Occipital lobe (tissue), 2 donors: ENCODE measurements around the gene SPATA13. TPM values are rescaled to one million over a fixed set of nuclear protein-coding genes. Genes with fewer than 3 reads are reported as not detected.

Source experiments
- DNase-seq: peaks from one replicate; lab custom pipeline; 2025; lab: John Stamatoyannopoulos, UW
- total RNA-seq: library from RNA; depleted of rRNA; stranded (reverse); fragments of >200 nt; gene quantifications from one replicate; pipeline ENCODE4 v1.2.3, GENCODE V29; 2014

Gene SPATA13
- total RNA-seq, 1 donor from 2014 or later = 20.0 TPM

- no peak for DNase-seq
These were observed 19.1 kb upstream of the SPATA13 start for GRCh38 chr13:24141333-24141910.

DNA sequence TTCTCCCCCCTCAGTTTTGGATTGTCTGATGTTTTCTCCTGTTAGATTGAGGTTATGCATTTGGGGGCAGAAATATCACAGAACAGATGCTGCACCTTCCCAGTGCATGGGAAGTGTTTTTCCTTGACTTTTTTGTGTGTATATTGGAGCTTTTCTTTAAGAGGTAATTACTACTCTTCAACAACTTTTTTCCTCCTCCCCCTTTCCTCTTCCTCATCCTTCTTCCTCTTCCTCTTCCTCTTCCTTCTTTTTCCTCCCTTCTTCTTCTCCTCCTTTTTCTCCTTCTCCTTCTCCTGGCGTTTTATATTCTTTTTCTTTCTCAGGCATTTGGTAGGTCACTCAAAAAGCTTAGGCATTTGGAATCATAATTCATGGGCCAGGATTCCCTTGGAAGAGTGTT is 18.1 kb upstream of the SPATA13 start:
- DNase-seq = no peak

DNA sequence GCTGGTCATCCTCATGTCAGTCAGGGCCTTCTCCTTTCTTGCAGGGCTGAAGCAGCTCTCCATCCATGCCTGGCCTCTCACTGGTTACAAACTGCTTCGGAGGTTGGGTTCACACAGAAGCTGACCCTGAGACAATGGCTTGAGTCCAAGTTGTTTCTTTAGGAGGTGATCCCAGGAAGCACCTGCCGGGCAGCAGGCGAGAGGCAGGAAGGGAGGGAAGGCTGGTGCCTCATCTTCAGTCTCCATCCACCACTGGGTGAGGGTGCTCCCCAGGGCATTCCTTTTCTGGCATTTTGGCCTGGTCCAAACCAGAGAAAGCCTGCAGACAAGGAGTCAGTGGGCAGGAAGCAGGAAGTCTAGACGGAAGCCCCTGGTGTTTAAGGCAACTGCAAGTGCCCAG is 17.6 kb upstream of the SPATA13 start:
- no peak for DNase-seq

GRCh38 chr13:24145240-24145639 is 15.3 kb upstream of the SPATA13 start:
- DNase-seq = no peak

- no peak for DNase-seq
These were observed 14.8 kb upstream of the SPATA13 start for GRCh38 chr13:24145674-24146073.

DNA sequence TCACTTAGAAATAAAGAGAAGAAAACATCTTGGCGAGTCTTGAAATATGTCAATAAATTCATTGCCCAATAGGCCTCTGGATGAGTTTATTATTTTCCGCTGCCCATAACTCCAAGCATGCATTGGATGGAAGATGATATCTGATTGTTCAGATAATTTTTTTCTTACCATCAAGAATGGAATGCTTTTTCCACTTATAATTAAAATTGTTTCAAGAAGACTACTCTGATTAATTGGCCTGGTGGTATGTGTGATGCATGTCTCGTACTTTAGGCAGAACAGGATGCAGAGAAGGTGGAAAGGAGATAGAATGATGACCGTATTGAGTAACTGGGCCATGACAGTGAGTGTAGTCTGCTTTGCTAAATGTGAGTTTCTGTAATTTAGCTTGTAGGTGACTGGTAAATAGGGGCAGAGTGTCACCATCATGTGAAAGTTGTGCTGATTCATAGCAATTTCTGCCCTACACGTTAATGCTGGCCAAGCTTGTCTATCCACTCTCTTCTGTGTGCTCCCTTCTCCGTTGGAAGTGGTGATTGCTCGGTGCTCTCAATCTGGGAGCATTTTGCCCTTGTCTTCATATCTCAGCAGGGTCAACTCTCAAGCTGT is 13.5 kb upstream of the SPATA13 start:
- no peak for DNase-seq

GRCh38 chr13:24147570-24147963 is 13.0 kb upstream of the SPATA13 start:
- no peak for DNase-seq

- no peak for DNase-seq
These were observed 11.9 kb upstream of the SPATA13 start for GRCh38 chr13:24148414-24149235.

DNA sequence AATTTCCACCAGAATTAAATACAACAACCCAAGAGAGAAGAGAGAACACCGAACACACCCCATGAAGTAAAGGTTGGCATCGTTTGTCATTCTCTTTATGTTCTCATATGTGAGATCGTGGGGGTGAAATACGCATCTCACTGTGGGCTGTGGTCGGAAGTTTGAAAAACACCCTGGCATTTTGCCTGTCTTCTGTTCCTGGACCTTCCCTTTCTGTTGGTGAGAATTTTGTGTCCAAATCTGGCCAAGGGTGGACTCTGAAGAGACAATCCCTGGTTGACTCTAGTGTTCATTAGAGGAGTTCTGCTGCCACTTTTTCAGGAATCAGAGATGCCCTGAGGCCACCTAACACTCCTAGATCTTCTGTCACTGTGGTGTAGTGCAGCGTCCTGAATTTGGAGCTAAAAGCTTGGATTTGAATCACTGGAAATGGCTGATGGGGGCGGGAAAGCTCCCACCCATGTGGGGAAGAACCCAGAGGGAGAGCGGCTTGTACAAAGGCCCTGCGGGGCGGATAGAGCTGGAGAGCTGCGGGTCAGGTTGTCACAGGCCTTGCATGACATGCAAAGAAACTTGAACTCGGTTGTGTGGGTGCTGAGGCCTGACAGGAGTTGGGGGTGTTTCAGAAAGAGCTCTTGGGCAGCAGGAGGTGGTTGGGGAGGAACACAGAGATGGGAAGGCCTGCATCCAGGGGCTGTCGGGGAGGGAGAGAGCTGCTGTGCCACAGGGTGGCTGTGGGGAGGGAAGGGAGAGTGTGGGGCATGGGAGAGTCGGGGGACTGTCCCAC is 11.1 kb upstream of the SPATA13 start:
- DNase-seq = no peak

DNA sequence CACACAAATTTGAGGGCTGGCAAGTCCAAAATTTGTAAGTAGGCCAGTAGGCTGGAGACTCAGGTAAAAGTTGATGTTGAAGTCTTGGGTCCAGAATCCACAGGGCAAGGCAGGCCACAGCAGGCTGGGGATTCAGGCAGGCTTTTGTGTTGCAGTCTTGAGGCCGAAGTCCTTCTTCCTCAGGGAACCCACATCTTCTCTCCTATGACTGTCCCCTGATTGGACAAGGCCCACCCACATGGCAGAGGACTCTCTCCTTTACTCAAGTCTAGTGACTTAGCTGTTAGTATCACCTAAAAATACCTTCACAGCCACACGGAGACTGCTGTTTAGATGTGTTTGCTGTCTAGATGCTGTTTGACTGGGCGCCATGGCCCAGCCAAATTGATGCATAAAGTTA is 9.9 kb upstream of the SPATA13 start:
- DNase-seq = no peak

DNA sequence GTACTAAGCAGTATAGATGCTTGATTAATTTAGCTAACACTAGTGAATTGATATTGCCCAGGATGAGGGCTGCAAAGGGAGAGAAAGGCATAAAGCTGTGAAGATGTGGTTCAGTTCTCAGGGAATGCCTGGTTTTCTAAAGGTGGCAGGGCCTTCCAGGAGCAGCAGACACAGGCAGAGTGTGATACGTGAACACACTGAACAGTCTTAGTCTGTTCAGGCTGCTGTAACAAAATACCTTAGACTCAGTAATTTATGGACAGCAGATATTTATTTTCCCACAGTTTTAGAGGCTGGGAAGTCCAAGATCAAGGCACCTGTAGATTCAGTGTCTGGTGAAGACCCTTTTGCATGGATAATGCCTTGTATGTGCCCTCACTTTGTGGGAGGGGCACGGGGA is 8.7 kb upstream of the SPATA13 start:
- no peak for DNase-seq

GRCh38 chr13:24152292-24153214 is 8.0 kb upstream of the SPATA13 start:
- no peak for DNase-seq

- DNase-seq = no peak
These were observed 7.2 kb upstream of the SPATA13 start for GRCh38 chr13:24153347-24153746.

DNA sequence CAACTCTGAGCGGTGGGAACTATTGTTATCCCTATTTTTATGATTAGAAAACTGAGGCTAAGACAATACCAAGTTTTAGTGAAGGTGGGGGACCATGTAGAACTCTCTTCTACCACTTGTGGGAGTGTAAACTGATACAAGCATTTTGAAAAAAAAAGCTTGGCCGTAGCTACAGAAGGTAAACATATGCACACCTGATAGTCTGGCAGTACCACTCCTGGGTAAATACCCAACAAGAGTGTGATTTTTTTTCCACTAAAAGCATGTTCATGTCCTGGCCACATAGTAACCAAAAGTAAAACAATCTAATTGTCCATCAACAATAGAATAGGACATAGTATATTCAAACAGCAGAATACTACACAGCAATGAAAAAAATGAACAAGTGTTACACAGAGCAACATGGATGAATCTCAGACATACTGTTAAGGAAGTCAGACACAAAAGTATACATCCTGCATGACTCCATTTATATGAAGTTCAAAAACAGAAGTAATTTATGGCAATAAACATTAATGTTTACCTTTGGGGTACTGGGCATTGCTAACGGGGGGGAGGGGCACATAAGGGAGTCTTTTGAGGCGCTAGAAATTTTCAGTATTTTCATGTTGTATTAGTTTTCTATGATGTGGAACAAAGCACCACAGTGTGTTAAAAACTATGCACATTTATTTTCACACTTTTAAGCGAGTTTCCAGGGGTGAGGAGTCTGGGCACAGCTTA is 6.4 kb upstream of the SPATA13 start:
- no peak for DNase-seq

DNA sequence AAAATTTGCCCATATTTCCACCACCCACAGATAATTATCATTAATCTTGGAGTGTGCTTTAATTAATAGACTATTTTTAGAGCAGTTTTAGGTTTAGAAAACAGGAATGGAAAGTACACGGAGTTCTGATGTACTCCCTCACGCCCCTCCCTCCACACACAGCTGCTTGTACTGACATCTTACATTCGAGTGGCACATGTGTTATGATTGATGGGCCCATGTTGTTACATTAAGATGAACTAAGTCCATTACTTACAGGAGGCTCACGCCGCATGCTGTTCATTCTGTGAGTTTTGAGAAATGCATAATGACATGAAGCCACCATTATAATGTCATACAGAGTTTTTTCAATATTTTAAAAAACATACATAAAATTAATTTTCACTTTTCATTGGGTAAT is 1.2 kb upstream of the SPATA13 start:
- no peak for DNase-seq

DNA sequence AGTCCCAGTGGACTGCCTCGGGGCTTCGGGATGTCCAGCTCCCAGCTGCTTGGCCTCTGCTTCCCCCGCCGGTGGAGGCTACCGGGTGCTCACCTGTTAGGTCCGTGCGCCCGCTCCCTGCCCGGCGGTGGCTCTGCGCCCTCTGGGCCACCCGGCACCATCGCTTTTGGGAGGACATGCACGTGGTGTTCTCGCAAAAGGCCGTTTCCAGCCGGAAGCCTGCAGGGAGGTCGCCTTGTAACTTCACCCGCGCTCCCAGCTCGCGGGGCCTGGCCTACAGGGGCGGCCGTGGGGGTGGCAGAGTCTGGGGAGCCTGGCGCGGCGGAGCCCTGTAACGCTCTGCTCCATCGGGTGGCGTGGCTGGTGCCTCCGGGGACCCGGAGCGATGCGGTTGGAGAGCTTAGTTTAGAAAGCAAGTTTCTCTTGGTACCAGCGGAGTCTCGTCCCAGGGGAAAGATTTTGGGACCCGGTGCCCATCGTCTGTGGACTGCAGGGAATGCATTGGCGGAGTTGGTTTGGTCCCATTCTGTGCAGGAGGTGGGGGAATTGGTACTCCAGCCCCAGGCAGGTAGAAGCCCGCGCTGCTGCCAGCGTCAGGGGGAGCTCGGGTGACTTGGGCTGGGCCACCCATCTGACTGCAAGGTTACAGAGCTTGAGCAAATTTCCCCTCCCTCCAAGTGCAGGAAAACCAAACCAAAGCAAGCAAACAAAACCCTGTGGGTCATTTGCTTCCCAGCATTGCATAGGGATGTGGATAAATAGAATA is 673 bp downstream of the SPATA13 start:
- no peak for DNase-seq

GRCh38 chr13:24161980-24162525 is 1.5 kb downstream of the SPATA13 start:
- DNase-seq = no peak

DNA sequence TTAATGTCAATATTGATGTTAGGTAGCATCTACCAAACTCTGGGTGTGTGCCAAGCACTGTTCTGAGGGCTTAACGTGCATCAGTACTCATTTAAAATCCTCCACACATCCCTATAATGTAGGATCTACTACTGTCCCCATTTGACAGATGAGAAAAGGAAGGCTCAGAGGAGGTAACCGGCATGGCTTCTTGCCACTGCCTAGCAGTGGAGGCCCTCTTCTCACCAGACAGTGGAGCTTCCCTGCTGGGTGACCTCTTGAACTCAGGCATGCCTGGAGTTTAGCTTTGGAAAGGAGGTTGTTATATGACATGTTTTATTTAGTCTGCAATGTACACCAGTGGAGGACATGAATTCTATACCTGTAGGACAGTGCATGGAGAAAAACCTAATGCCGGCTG is 2.1 kb downstream of the SPATA13 start:
- DNase-seq = no peak

- no peak for DNase-seq
These were observed 5.2 kb downstream of the SPATA13 start for GRCh38 chr13:24165746-24166145.
